AG09309 (cell line): ENCODE results near the gene HHLA2.

Source experiments
- DNase-seq: peaks from one replicate; pipeline ENCODE4 v3.0.0-alpha.2; 2010; ENCODE audit warnings: low read depth
- H3K4me3 ChIP-seq: 2 replicates; pipeline ENCODE4 v1.5.1; 2011; ENCODE audit warnings: mild to moderate bottlenecking, low read depth, low read length, moderate library complexity; ENCODE audit not compliant: control insufficient read depth
- CTCF ChIP-seq: IDR thresholded peaks from 2 replicates; pipeline ENCODE4 v1.5.1; 2011; ENCODE audit warnings: mild to moderate bottlenecking, low read depth, low read length, inconsistent platforms; ENCODE audit not compliant: insufficient read depth, control insufficient read depth; ENCODE audit errors: missing control alignments

The HHLA2 gene

DNA sequence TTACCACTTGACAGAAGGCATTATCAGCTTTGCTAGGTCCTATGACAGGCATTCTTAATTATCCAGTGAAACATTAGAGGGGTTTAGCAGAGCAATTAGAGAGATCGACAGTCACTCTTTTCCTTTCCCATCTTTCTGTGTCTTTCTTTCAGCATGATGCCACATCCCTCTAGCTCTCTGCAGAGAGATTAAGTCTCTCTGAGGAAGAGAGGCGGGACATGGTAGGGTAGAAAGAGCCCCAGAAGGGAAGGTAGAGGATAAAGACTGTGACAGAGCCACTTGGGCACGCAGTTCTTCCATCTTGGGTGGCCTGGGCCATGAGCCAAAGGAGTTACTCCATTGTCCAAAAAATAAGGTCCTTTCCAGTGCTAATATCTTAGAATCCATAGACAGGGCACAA lies 55.8 kb downstream of the HHLA2 start:
- DNase-seq, result no peak
- no peak overlapping the region for H3K4me3 ChIP-seq
- TF ChIP-seq CTCF, result no peak

- DNase-seq, result no peak
- no peak overlapping the region for H3K4me3 ChIP-seq
- no peak for TF ChIP-seq CTCF
These were observed 58.2 kb downstream of the HHLA2 start for GRCh38 chr3:108354562-108354961.

DNA sequence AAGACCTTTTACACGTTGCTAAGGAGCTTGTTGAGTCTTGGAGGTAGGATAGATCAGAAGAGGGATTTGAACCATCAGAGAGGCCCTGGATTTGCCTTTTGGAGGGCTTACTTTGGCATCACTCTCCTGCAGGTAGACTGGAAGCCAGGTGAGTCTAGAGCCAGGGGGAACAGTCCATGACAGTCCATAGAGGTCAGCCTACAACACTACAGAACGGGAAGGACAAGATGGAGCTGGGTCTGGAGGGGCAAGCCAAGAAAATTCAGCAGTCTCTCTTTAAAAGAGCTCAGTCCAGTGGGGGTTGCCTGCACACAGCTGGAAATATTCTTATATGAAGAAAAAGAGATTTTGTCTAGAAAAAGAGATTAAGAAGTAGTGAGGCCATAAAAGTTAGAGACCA lies 60.7 kb downstream of the HHLA2 start:
- no peak for TF ChIP-seq CTCF
- H3K4me3 ChIP-seq, result no peak overlapping the region
- DNase-seq, result no peak

DNA sequence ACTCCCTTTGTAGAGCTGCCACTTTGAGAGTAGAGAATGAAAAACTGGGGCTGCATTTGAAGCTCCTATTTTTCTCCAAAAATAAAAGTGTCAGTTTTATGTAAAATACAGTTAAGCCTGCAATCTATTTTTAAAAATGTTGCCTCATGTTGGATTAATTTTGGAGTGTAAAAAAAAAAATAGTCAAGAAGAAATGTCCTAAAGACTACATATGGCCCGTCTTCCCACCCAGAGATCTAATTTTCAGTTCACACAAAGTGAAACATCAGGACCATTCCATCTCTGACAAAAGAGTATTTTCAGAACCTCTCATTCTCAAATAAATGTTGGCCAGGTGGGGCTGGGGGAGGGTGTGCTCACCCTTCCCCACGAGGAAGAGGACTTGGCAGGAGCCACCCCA lies 62.7 kb downstream of the HHLA2 start:
- H3K4me3 ChIP-seq, result no peak overlapping the region
- no peak for TF ChIP-seq CTCF
- no peak for DNase-seq

GRCh38 chr3:108376026-108376425 lies 79.7 kb downstream of the HHLA2 start:
- no peak for DNase-seq
- no peak overlapping the region for H3K4me3 ChIP-seq
- TF ChIP-seq CTCF, result no peak

DNA sequence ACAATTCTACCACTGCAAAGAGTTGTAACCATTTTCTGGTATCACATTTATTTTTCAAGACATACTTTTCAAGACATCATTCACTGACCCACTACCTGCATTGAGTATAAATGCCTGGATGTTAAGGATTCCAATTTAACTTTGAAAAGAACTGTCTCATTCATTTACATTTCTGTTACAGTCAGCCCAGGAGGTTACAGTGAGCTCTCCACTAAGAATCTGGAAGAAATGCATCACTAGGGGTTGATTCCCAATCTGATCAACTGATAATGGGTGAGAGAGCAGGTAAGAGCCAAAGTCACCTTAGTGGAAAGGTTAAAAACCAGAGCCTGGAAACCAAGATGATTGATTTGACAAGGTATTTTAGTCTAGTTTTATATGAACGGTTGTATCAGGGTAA lies 81.0 kb downstream of the HHLA2 start:
- DNase-seq, result no peak
- no peak for TF ChIP-seq CTCF
- H3K4me3 ChIP-seq, result no peak overlapping the region
